HG02763 (cell line): Measurements from ENCODE around the gene L2HGDH.
"Not testable (repeated sequence)": the region's sequence is repeated elsewhere in the genome, so short reads cannot be mapped to it uniquely, and the experiment has no call there.

ENCODE experiments used
- ATAC-seq: cut with Tn5 transposase; IDR thresholded peaks from one replicate; pipeline ENCODE4 v1.9.1; 2021; ENCODE audit warnings: mild to moderate bottlenecking, moderate library complexity; ENCODE audit not compliant: unreplicated experiment

L2HGDH gene

DNA sequence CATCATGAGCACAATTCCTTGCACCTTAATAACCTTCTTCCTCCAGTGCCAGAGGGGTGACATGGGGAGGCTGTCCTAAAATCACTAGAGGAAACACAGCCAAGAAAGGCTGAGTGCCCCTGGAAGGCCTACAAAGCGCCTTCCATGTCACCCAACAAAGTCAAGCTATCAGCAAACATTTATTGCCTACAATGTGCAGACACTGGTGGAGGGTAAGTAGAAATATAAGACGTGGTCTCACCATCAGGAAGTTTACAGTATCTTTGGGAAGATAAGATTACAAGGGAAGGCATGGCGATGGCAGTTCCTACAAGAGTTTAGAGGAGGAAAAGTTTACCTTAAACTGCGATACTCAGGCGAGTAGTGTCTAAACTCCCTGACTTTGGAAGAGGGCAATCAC lies 28.0 kb upstream of the L2HGDH start:
- no peak for ATAC-seq

DNA sequence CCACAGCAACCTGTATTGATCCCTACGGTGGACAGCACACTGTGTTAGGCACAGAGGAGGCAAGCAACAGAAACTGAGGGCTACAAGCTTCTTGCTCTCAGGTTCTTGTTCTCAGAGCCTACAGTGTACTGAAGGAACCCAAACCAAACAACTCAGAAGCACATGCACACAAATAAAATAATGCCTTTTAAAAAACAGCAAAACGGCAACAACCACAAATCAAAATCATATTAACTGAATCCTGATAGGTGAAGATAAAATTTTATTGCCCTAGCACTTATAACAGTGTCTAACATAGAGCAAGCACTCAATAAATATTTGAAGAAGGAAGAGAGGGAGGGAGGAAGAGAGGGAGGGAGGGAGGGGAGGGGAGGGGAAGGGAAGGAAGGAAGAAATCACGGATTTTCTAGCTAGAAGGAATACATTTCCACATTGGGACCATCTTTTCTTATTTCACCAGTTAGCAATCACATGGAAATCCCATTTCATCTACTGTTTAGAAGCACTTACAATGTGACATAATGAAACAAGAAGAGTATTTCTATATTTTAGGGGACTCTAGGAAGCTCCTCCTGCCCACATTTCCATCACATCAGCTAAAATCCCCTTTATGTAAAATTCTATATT lies 27.3 kb upstream of the L2HGDH start:
- ATAC-seq: no peak

DNA sequence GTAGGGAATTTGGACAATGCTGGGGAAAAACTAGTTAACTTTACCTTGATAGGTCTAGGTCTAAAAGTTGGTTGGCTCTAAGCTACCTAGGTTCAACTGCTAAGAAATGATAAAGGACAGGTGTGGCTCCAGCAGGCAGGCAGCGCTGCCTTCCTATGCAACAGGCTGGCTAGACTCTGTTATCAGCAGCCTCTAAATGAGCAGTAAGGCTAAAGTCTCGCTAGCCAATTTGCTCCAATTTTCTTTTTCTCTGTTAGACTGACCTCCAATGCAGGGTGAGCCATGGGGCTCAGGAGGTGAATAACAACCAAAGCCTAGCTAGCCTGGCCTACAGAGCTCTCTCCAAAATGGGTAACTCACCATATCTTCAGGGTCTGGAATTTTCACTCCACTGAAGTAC lies 26.6 kb upstream of the L2HGDH start:
- no peak for ATAC-seq

DNA sequence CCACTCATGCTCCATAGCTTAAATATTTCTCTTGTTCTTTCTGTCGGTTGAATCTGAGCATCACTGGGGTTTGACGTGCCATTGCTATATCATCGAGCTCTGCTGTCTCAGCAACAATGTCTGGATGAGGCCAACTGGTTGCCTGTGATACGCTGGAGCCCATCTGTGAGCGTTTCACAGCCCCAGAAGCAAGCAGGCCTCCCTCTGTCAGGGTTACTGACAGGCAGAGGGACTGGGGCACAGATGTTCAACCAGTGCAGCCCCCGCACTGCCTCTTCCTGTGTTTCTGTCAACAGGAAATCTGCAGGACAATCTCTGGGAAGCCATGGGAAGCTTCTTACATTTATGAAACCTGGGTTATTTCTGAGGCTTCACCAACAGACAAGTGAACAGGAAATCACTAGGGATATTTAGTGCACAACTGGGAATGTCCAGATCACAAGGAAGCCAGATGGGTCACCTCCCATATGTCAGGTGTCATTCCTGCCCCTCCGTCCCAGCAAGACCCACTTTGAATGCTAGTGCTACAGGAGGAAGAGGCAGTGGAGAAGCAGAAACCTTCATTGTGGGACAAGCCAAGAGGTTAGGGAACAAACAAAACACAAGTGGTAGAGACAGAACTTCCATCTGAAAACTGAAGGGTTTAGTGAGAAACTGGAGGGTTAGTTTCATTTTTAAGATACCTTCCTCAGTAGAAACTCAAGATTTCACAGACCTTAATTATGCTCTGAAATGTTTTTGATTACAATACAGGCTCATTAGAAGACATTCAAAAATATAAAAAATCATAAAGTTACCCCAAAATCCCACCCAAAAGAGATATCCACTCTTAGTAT lies 24.2 kb upstream of the L2HGDH start:
- no peak for ATAC-seq

DNA sequence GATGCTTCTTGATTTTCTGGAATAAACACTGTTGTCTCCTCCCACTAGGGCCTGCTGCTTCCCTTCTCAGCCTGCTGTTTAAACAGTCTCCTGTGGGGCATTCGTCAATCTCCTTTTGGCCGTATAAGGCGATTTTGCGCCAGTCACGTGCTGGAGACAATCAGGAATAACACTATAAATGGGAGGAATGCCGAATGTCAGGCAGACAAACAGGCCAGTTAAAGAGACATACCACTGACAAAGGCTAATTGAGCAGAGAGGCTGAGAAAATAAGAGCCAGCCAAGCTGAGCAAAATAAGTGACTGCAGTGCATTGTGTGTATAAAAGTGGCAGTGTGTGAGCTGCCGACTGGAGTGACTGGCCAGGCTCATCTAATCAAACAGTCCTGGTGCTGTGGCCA lies 23.4 kb upstream of the L2HGDH start:
- no peak for ATAC-seq

DNA sequence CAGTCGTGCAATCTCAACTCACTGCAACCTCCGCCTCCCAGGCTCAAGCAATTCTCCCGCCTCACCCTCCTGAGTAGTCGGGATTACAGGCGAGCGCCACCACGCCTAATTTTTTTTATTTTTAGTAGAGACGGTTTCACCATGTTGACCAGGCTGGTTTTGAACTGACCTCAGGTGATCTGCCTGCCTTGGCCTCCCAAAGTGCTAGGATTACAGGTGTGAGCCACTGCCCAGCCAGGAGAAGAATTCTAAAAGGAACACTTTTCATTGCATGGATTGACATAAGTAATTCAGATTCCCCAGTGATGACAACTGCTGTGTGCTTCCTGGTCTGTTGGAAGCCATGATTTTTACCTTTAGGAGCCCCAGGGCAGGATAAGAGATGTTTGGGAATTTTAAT lies 22.2 kb upstream of the L2HGDH start:
- no peak for ATAC-seq

DNA sequence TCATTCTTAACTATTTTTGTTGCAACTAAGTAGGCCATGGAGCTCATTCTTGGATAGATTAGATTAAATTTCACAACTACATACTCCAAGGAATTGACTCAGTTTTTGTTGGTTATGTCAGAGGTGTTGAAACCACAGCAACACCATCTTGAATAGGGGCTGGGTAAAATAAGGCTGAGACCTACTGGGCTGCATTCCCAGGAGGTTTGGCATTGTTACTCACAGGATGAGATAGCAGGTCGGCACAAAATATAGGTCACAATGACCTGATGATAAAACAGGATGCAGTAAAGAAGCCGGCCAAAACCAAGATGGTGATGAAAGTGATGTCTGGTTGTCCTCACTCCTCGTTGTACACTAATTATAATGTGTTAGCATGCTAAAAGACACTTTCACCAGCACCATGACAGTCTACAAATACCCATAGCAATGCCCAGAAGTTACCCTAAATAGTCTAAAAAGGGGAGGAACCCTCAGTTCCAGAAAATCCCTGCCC lies 21.0 kb upstream of the L2HGDH start:
- no peak for ATAC-seq

DNA sequence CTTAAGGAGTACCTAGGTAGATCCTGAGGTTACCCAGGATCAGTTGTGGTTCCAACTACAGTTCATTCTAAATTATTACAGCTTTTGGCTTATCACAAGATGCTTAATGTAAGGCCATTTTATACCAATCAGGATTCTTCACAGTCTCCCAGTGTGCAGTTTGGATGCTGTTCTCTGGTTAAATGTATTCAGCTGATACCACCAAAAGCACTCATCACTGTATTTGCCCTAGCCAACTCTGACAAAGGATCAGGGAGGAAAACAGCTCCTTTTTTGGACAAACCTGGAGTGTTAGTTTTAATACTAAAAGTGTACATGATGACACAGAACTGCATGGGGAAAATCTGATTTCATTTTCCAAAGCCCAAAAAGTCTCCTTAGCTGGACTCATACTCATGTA lies 19.6 kb upstream of the L2HGDH start:
- ATAC-seq: no peak

DNA sequence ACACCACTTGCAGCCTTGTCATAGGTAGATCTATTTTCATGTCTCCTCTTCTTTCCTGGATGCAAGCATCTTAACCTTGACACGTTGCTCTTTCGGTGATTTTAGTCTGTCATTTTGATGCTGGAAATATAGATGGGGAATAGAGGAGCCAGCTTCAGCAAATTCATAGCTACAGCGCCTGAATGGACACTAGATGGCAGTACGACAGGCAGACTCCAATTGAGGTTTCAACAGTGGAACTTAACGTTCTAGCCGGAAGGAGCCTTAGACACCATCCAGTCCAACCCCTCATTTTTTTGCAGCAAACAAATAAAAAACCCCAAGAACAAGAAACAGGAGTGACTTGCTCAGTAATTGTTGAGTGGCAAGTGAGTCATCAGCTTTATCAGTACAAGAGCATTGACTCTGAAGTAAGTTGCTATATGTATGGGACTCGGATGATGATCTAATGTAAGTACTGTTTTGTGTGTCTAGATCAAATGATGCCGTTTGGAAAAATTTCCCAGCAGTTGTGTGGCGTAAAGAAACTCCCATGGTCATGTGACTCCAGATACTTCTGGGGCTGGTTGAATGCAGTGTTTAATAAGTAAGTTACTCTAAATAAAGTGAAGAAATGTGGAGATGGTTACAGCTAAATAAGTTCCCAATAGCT lies 9.1 kb upstream of the L2HGDH start:
- peak; percentile 88 for ATAC-seq

DNA sequence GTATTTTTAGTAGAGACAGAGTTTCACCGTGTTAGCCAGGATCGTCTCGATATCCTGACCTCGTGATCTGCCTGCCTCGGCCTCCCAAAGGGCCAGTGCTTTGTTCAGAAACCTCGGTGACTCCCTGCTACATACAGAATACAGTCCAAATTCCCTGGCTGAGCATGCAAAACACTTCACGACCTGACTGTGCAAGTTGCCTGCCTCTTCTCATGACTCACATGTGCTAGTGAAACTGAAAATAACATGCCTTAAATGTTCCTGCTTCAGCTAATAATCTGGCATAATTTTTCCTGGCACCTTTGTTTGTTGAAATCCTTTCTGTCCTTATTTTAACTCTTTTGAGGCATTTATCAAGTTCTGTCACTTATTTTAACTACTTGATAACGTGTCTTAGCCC lies 8.3 kb upstream of the L2HGDH start:
- ATAC-seq: peak; percentile 38

DNA sequence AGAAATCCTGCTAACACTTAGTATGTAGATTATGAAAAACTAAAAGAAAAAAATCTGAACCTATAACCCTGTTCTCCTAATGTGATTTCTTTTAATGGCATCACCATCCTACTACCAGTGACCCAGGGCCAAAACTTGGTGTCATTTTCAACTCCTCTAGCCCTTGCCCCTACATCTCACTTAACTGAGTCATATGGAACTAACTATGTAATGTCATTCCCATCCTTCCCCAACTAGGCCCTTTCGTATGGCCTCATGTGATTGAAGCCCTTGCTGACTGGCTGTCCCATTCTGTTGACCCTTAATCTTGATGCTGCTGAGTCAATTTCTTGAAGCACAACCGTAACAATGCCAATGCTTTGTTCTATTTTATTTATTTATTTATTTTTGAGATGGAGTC lies 7.7 kb upstream of the L2HGDH start:
- no peak for ATAC-seq

DNA sequence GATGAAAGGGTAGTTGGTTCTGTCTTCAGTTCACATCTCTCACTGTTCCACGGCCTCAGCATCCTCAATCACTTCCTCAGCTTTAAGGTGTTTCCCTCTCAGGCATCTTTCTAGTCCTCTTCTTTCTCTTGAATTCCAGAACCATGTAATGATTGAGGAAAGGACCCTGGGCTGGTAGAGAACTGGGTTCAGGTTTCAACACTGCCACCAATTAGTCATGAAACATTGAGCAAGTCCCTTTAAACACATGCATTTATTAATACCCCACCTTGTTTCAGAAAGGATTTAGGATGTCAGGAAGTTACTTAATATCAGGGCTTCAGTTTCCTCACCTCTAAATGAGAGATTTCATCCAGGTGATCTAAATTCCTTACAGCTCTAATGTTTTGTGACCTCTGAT lies 7.3 kb upstream of the L2HGDH start:
- ATAC-seq: no peak

DNA sequence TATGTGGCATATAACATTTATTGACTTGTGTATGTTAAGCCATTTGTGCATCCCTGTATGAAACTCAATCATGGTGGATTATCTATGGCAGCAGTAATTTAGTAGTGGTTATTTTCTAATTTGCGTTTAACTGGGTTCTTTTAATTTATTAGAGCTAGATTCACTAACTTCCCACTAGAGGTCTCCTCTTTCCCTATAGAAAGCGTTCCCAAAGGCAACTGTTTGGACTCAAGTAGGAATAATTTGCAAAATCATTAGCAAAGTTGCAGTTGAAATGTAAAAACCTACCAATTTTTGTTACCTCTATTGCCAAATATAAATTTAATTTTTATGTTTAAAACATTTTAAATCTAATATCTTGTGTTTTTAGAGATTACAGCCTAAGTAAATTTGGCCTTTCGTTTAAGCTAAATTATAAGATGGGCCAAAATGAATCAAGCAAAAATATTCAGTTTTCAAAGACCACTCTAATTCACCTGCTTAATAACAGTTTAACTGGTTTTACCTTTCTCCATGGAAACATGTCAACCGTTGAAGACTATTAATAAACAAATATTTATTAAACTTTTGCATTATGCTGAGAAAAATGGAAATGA lies 6.1 kb upstream of the L2HGDH start:
- ATAC-seq: no peak

DNA sequence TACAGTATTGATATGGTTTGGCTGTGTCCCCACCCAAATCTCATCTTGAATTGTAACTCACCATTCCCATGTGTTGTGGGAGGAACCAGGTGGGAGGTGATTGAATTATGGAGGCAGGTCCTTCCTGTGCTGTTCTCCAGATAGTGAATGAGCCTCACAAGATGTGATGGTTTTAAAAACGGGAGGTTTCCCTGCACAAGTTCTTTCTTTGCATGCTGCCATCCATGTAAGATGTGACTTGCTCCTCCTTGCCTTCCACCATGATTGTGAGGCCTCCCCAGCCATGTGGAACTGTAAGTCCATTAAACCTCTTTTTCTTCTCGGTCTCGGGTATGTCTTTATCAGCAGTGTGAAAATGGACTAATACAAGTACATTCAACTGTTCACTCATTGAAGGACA lies 2.1 kb upstream of the L2HGDH start:
- not testable (repeated sequence) for ATAC-seq

DNA sequence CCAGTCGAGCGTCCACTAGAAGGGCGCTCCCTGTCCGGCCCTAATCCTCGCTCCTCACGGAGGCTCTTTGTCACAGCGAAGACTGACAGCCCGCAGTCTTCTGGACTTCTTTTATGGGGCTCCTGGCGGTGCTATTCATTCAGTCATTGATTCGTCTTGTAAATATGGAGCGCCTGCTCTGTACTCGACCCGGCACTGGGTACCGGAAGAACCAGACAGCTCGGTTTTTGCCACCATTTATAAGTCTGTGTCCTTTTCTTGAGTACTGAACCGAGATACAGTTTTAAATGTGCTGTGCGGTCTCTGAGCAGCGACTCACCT lies 665 bp upstream of the L2HGDH start:
- ATAC-seq: peak; percentile 22

DNA sequence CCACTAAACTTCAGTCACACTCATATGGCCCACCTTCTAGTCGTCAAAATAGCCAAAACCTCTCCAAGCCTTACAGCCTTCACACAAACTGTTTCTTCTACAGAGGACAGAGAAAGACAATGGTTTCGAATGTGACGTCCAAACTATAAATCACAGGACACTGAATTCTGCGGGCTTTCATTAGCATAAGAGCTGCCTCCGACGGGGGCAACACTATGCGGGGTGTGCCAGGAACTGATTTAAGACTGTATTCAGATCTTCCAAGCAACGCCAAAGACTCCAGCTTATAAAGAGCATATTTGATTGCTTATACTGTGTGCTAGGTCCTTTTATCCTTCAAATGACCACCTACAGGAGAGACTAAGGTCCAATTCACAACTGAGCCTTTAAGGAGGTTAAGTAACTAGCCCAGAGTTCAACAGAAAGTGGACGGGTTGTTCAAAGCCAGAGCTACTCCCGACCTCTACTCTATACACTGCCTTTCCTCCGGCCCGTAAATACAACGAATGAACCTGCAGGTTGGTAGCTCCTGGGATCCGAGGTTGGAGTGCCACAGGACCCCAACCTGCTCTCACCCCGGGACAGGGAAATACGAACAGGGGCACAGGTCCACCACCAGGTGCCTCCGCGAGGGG lies 575 bp downstream of the L2HGDH start:
- ATAC-seq: no peak

DNA sequence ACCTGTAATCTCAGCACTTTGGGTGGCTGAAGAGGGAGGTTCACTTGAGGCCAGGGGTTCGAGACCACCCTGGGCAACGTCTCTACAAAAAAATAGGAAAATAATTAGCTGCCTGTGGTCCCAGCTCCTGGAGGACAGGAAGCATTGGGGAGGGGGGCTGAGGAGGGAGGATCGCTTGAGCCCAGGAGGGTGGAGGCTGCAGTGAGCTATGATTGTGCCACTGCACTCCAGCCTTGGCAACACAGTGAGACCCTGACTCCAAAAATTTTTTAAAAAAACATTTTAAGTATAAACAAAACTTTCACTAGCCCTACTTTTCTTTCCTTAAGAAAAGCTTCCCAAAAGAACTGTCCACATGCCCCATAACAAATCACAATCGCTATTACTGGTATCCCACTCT lies 1.6 kb downstream of the L2HGDH start:
- no peak for ATAC-seq

DNA sequence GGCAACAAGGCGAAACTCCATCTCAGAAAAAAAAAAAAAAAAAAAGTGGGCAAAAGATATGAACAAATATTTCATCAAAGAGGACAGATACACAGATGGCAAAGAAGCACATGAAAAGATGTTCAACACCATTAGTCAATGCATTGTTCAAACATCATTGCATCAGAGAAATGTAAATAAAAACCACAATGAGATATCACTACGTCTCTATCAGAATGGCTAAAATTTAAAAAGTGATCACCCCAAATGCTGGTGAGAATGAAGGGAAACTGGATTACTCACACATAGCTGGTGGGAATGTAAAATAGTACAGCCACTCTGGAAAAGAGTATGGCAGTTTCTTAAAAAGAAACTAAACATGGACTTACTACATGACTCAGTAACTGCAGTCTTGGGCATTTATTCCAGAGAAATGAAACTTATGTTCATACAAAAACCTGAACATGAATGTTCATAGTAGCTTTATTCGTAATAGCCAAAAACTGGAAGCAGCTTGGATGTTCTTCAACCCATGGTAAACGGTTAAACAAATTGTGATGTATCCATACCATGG lies 3.6 kb downstream of the L2HGDH start:
- ATAC-seq: no peak

DNA sequence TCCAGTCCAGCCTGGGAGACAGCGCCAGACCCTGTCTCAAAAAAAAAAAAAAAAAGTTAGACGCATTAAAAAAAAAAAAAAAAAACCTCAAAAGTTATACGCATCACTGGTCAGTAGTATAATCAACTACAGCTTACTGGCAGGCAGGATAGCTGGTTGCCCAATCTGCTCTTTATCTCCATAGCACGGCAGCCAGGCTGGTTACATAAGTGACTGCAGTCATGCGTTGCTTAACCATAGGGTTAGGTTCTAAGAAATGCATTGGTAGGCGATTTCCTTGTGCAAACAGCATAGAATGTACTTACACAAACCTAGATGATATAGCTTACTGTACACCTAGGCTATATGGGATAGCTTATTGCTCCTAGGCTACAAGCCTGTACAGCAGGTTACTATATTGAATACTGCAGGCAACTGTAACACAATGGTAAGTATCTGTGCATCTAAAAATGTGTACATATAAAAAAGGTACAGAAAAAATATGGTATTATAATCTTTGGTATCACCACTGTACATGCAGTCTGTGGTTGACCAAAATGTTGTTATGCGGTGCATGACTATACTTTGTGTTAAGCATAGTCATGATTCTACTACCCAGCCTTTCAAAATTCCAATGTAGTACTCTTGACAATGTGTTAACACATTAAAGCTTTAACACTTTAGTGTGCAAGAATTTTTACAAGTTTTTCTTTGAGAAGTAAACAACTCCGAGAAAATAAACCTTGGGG lies 8.1 kb downstream of the L2HGDH start:
- ATAC-seq: no peak

DNA sequence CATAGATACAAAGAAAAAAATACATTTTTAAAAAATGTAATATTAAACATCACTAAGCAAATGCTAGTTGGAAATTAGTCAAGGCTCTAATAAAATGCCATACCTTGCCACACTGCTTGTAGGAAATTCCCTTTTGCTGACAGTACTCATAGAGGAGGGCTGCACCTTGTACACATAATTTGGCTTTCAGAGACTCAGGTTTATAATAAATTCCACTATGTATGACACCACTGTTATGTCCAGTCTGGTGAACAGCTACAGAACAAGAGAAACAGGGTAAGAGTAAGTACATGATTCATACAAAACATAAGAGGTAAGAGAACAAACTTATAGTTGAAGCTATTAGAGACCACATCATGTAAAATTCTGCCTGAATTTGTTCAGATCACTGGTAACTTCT lies 10.1 kb downstream of the L2HGDH start:
- ATAC-seq: no peak
